ENCODE results near the gene PMF1. TPM values are rescaled to one million over a fixed set of nuclear protein-coding genes. Genes with fewer than 3 reads are reported as not detected.

Gene PMF1
- total and polyA plus RNA-seq, 2 of the 13 experiments (the other 11 are each of a cell fraction or from before 2014, with no cell fraction given), result 72.5 to 89.0 TPM

DNA sequence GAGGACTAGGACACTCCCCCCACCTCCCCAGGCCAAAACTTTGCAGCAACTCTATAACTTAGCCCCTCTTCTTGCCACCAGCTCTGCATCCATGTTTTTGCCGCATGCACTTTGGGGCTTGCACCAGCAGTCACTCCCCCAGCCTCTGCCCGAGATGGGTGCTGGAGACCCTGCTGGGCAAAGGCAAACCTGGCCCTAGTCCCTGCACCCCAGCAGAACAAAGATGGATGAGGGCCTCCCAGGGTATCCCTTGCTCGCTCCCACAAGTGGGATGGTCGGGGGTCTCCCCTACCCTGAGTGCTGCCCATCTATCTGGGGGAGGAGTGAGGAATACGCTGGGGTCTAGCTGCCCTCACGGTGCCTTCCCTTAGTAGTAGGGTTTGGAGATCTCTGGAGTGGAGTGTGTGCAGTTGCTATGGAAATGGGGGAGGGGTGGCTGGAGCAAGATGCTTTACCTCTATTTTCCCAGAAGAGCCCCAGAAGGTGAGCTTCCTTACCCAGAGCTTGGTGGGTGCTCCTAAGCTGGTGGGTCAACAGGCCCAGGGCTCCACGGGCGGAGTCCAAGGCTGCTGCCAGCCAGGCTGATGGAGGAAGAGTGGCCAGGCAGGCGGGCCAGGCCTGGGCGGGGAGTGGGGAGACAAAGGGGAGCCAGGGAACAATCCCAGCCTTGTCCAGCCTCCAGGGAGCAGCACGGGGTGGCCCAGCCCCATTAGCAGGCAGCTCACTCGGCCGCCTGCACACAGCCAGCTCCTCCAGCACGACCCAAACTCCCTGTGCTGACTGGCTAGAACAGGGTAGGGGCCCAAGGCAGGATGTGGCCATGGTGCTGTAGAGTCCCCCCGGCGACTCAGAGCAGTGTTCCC lies 34.9 kb downstream of the PMF1 start, which contains the start of gene PAQR6 (continued):
- TF ChIP-seq, protein P1, sequence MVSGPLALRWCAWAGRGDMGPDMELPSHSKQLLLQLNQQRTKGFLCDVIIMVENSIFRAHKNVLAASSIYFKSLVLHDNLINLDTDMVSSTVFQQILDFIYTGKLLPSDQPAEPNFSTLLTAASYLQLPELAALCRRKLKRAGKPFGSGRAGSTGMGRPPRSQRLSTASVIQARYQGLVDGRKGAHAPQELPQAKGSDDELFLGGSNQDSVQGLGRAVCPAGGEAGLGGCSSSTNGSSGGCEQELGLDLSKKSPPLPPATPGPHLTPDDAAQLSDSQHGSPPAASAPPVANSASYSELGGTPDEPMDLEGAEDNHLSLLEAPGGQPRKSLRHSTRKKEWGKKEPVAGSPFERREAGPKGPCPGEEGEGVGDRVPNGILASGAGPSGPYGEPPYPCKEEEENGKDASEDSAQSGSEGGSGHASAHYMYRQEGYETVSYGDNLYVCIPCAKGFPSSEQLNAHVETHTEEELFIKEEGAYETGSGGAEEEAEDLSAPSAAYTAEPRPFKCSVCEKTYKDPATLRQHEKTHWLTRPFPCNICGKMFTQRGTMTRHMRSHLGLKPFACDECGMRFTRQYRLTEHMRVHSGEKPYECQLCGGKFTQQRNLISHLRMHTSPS (CRISPR knock-in tag; IDR thresholded peaks at IDR 0.05; ENCODE audit: low read depth), result peak; percentile 26; the same call in 1 of the 2 replicates
- TF ChIP-seq, protein P2, sequence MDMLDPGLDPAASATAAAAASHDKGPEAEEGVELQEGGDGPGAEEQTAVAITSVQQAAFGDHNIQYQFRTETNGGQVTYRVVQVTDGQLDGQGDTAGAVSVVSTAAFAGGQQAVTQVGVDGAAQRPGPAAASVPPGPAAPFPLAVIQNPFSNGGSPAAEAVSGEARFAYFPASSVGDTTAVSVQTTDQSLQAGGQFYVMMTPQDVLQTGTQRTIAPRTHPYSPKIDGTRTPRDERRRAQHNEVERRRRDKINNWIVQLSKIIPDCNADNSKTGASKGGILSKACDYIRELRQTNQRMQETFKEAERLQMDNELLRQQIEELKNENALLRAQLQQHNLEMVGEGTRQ (IDR thresholded peaks at IDR 0.05; ENCODE audit: low read depth, low read length), result no peak
- TF ChIP-seq, protein P2 (CRISPR knock-in tag; IDR thresholded peaks at IDR 0.05; ENCODE audit: borderline replicate concordance), result no peak
- TF ChIP-seq, protein P3, sequence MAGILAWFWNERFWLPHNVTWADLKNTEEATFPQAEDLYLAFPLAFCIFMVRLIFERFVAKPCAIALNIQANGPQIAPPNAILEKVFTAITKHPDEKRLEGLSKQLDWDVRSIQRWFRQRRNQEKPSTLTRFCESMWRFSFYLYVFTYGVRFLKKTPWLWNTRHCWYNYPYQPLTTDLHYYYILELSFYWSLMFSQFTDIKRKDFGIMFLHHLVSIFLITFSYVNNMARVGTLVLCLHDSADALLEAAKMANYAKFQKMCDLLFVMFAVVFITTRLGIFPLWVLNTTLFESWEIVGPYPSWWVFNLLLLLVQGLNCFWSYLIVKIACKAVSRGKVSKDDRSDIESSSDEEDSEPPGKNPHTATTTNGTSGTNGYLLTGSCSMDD (CRISPR knock-in tag; IDR thresholded peaks at IDR 0.05), result no peak
- TF ChIP-seq ZNF33A (CRISPR knock-in tag; IDR thresholded peaks at IDR 0.05; ENCODE audit: borderline replicate concordance), result no peak
- no peak for TF ChIP-seq ZNF577 (CRISPR knock-in tag; IDR thresholded peaks at IDR 0.05; ENCODE audit: borderline replicate concordance, low read depth)
- no peak for TF ChIP-seq ZFYVE20 (CRISPR knock-in tag; IDR thresholded peaks at IDR 0.05; ENCODE audit: borderline replicate concordance, low read depth)
- TF ChIP-seq ZNF44 (CRISPR knock-in tag; IDR thresholded peaks at IDR 0.05), result no peak
- TF ChIP-seq, protein P4, sequence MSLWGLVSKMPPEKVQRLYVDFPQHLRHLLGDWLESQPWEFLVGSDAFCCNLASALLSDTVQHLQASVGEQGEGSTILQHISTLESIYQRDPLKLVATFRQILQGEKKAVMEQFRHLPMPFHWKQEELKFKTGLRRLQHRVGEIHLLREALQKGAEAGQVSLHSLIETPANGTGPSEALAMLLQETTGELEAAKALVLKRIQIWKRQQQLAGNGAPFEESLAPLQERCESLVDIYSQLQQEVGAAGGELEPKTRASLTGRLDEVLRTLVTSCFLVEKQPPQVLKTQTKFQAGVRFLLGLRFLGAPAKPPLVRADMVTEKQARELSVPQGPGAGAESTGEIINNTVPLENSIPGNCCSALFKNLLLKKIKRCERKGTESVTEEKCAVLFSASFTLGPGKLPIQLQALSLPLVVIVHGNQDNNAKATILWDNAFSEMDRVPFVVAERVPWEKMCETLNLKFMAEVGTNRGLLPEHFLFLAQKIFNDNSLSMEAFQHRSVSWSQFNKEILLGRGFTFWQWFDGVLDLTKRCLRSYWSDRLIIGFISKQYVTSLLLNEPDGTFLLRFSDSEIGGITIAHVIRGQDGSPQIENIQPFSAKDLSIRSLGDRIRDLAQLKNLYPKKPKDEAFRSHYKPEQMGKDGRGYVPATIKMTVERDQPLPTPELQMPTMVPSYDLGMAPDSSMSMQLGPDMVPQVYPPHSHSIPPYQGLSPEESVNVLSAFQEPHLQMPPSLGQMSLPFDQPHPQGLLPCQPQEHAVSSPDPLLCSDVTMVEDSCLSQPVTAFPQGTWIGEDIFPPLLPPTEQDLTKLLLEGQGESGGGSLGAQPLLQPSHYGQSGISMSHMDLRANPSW (CRISPR knock-in tag; IDR thresholded peaks at IDR 0.05; ENCODE audit: borderline replicate concordance), result no peak
- TF ChIP-seq ZNF747 (CRISPR knock-in tag; IDR thresholded peaks at IDR 0.05; ENCODE audit: borderline replicate concordance), result no peak
- no peak for TF ChIP-seq ZNF652 (CRISPR knock-in tag; IDR thresholded peaks at IDR 0.05; ENCODE audit: borderline replicate concordance, low read depth)
- no peak for TF ChIP-seq CCDC6 (CRISPR knock-in tag; IDR thresholded peaks at IDR 0.05)
- TF ChIP-seq ZNF710 (CRISPR knock-in tag; IDR thresholded peaks at IDR 0.05; ENCODE audit: borderline replicate concordance), result no peak

All from HepG2 (cell line).